GM10847 (cell line): Measurements from ENCODE around the gene PYGB.

Experiments used
- POLR2A ChIP-seq: IDR thresholded peaks from 2 replicates; pipeline ENCODE4 v1.6.1; 2011; ENCODE audit not compliant: insufficient read length; ENCODE audit errors: extremely low read depth

PYGB gene

GRCh38 chr20:25300496-25301170 is 52.7 kb downstream of the PYGB start:
- TF ChIP-seq POLR2A: no peak

DNA sequence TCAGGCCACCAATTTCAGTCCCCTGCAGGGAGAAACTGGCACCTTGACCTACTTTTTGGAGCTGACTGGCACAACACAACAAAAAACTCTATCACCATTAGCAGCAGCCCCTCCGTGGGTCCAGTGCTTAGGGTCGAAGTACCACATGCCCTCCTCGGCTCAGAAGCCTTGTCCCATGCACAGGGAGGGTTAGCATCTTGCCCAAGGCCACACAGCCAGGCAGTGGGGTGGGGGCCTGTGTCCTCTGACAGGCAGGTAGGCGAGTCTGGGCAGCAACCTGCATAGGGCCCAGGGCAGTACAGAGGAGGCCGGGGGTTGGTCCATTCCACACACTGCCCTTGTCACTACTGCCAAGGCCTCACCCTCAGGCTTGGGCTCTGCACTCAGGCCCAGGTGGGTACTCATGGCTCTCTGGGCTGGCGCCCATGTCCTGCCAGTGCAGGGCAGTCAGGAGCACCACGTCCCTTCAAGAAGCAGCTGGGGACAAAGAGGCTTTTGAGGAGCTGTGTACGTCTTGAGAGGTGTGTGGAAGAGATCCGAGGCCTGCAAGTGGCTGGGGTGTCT is 53.6 kb downstream of the PYGB start:
- TF ChIP-seq POLR2A: no peak

- TF ChIP-seq POLR2A: no peak
These were observed 54.7 kb downstream of the PYGB start for GRCh38 chr20:25302596-25302995.

- no peak for TF ChIP-seq POLR2A
These were observed 55.6 kb downstream of the PYGB start for GRCh38 chr20:25303292-25304024.

GRCh38 chr20:25304025-25304549 is 56.2 kb downstream of the PYGB start:
- no peak for TF ChIP-seq POLR2A

DNA sequence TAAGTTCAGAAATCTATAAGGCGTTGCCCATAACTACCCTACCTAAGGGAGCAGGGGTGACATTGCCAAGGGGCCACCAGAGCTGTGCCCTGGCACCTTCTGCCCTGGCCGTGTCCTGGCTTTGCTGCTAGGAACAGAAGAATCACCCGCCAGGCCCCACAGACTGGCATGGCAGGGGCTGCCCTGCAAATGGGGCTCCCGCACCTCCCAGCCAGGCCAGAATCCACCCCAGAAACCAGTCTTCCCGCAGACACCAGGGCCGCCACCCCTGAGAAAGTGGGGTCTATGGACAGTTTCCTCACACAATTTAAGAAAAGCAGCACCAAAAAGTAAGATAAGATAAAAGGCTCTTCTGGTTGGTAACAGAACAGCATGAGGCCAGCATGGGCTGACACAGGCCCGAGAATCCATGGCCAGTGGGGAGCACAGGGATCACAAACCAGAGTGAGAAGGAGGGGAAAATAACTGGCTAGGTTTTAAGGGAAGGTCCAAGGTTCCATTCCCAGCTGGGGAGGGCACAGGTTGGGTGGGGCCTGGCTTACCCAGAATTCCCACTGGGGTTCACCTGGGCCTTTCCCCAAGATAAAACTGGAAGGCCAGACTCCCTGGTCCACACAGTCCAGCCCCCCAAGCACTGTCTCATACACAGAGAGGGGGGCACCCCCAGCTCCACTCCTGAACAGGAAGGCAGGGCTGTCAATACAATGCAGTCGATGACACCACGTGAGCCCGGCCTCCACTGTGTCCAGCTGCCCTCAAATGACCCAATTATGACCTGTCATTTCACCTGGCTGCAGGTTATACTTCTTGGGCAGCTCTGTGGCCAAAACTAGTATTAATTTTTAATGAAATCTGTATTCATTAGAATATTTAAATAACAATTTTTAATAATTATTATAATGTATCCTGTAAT is 59.4 kb downstream of the PYGB start:
- no peak for TF ChIP-seq POLR2A

DNA sequence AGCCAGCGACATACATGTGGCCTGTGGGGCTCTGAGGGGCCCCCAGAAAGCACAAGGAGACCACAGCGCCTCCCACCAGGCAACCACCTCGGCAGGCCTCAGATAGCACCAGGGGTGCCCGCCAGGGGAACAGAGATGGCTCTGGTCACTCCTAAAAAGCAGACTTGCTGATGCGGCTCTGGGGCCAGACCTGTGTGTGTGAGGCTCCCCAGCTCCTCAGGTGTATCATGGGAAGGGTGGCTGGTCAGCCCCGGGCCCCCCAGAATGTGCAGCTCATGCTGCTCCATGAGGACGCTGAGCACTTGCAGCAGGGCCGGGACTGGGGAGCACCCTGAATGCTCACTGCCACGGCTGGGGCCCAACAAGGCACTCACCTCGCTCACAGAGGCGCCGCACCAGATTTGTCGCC is 60.2 kb downstream of the PYGB start:
- no peak for TF ChIP-seq POLR2A

- no peak for TF ChIP-seq POLR2A
These were observed 60.9 kb downstream of the PYGB start for GRCh38 chr20:25308671-25309394.

- TF ChIP-seq POLR2A: no peak
These were observed 61.7 kb downstream of the PYGB start for GRCh38 chr20:25309395-25310267.

GRCh38 chr20:25310268-25310920 is 62.5 kb downstream of the PYGB start:
- TF ChIP-seq POLR2A: no peak

GRCh38 chr20:25310921-25311728 is 63.2 kb downstream of the PYGB start:
- no peak for TF ChIP-seq POLR2A

- TF ChIP-seq POLR2A: no peak
These were observed 65.7 kb downstream of the PYGB start for GRCh38 chr20:25313593-25313992.
